ENCODE measurements around the gene RGL4. TPM values are rescaled to one million over a fixed set of nuclear protein-coding genes. Genes with fewer than 3 reads are reported as not detected.

Gene RGL4
- total and polyA plus RNA-seq, 2 of the 13 experiments (the other 11 are each of a cell fraction or from before 2014, with no cell fraction given) = not detected

- TF ChIP-seq SP4 (CRISPR knock-in tag; IDR thresholded peaks at IDR 0.05) = no peak
Observed at GRCh38 chr22:23743303-23743705, 52.5 kb downstream of the RGL4 start (continued).

DNA sequence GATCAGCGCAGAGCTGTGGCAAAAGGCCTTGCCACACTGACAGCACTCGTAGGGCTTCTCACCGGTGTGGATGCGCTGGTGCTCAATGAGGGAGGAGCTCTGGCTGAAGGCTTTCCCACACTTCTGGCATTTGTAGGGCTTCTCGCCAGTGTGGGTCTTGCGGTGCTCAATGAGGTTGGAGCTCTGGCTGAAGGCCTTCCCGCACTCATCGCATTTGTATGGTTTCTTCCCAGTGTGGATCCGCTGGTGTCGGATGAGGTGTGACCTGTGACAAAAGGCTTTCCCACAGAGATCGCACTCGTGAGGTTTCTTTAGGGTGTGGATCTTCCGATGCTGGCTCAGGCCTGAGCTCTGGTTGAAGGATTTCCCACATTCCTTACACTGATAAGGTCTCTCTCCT is 53.2 kb downstream of the RGL4 start:
- in situ Hi-C loops (cut with HindIII; ENCODE audit: extremely low pct_ligation_motif_present, low pct_unique_long_range_greater_than_20kb) = no loop called here
- CTCF ChIA-PET (ENCODE audit: low intra/inter-chr PET ratio, low total read pairs) = no interaction called here
- TF ChIP-seq ZBTB43 (CRISPR knock-in tag; conservative IDR thresholded peaks at IDR 0.05) (no peak), RBM22 (optimal IDR thresholded peaks at IDR 0.05; ENCODE audit: low read length) (no peak), KDM5B (CRISPR knock-in tag; IDR thresholded peaks at IDR 0.05; ENCODE audit: borderline replicate concordance) (no peak), ZNF24 (IDR thresholded peaks at IDR 0.05) (no peak), ZNF264 (CRISPR knock-in tag; IDR thresholded peaks at IDR 0.05) (no peak), PHB2 (IDR thresholded peaks at IDR 0.05; ENCODE audit: partially characterized antibody) (no peak), ZNF782 (CRISPR knock-in tag; IDR thresholded peaks at IDR 0.05; ENCODE audit: borderline replicate concordance) (no peak), ZNF780A (CRISPR knock-in tag; IDR thresholded peaks at IDR 0.05) (no peak), ZNF878 (CRISPR knock-in tag; IDR thresholded peaks at IDR 0.05) (no peak)
- H4K20me1 ChIP-seq (ENCODE audit: insufficient read depth, low read length) = no peaks in the 10 kb centered on the region
- H3K9ac ChIP-seq (ENCODE audit: insufficient read depth, low read depth, low read length) = no peak overlapping the region
- peaks cover 11 to 28% of the 10 kb centered on the region in 2 experiments; a peak in 3 of 5 replicates for H3K36me3 ChIP-seq (replicated peaks in 1 of 2; ENCODE audit: control insufficient read depth in 1 of 2, insufficient read depth in 2 of 2, low read length in 2 of 2)
- no peak overlapping the region for H2AFZ ChIP-seq (ENCODE audit: low read length)
- no TSS peak for BruUV-seq (replicated peaks)
- POLR2A ChIA-PET = no interaction called here
- no peaks in the 10 kb centered on the region for H3K4me1 ChIP-seq (ENCODE audit: insufficient read depth, low read length)
- H3K9me3 ChIP-seq (ENCODE audit: low read length) = no peaks in the 10 kb centered on the region
- WGBS (ENCODE audit: low lambda C conversion rate) = 95% methylated on average over 11 of the region's 13 CpGs
- no peak overlapping the region for H3K4me3 ChIP-seq (replicated peaks in 1 of 3; ENCODE audit: insufficient read depth in 1 of 3, low read depth in 2 of 3, low read length in 3 of 3)
- H3K27ac ChIP-seq (ENCODE audit: extremely low read length, insufficient read depth, low read length) = no peak overlapping the region
- ATAC-seq (no peak), DNase-seq (ENCODE audit: low spot score) (no peak), FAIRE-seq (no peak)
- H3K79me2 ChIP-seq (ENCODE audit: insufficient read depth, low read length) = peaks cover 1% of the 10 kb centered on the region
- intact Hi-C loops (cut with micrococcal nuclease; ENCODE audit: unreplicated experiment) = no loop called here
- H3K27me3 ChIP-seq (ENCODE audit: control insufficient read depth in 1 of 2, insufficient read depth in 2 of 2, low read length in 2 of 2) = no peaks in the 10 kb centered on the region
- H3K4me2 ChIP-seq (ENCODE audit: low read depth, low read length) = no peak overlapping the region
